HepG2 (cell line): Measurements from ENCODE around the gene TUT4. TPM values are rescaled to one million over a fixed set of nuclear protein-coding genes. Genes with fewer than 3 reads are reported as not detected.

Experiments used
- CEBPG ChIP-seq: IDR thresholded peaks from 2 replicates; pipeline ENCODE4 v1.6.1; 2016
- GABPB1 ChIP-seq: IDR thresholded peaks from 2 replicates; pipeline ENCODE4 v1.6.1; 2016; ENCODE audit warnings: mild to moderate bottlenecking, missing genetic modification reagents, moderate library complexity, missing compliant biosample characterization
- HDAC2 ChIP-seq: sonication (generic); formaldehyde crosslinking; IDR thresholded peaks from 2 replicates; pipeline ENCODE4 v1.4.0; 2020; ENCODE audit warnings: missing genetic modification reagents
- IRF2 ChIP-seq: IDR thresholded peaks from 2 replicates; pipeline ENCODE4 v1.6.1; 2018; ENCODE audit warnings: missing genetic modification reagents, missing compliant biosample characterization
- KLF6 ChIP-seq: IDR thresholded peaks from 2 replicates; pipeline ENCODE4 v1.8.0; 2016; ENCODE audit warnings: missing biosample characterization, missing genetic modification reagents
- MYC ChIP-seq: sonication (generic); formaldehyde crosslinking; IDR thresholded peaks from 2 replicates; pipeline ENCODE4 v1.9.0; 2021; ENCODE audit warnings: missing genetic modification reagents, borderline replicate concordance
- U2AF1 ChIP-seq: fragments of 200-400 bp; formaldehyde crosslinking; optimal IDR thresholded peaks from 2 replicates; pipeline ENCODE3; 2017; ENCODE audit warnings: mild to moderate bottlenecking, low read depth, low read length
- ZFP37 ChIP-seq: sonication (generic); formaldehyde crosslinking; IDR thresholded peaks from 2 replicates; pipeline ENCODE4 v1.4.0; 2020; ENCODE audit warnings: missing genetic modification reagents, borderline replicate concordance
- ZNF160 ChIP-seq: sonication (generic); formaldehyde crosslinking; IDR thresholded peaks from 2 replicates; pipeline ENCODE4 v1.8.0; 2022; ENCODE audit warnings: mild to moderate bottlenecking, inconsistent platforms, missing genetic modification reagents
- ZNF180 ChIP-seq: sonication (generic); formaldehyde crosslinking; IDR thresholded peaks from 2 replicates; pipeline ENCODE4 v1.4.0; 2020; ENCODE audit warnings: low read depth, missing genetic modification reagents, borderline replicate concordance
- ZNF282 ChIP-seq: fragments of 450-650 bp; IDR thresholded peaks from 2 replicates; pipeline ENCODE4 v1.6.1; 2018; ENCODE audit not compliant: partially characterized antibody
- ZNF326 ChIP-seq: sonication (generic); formaldehyde crosslinking; IDR thresholded peaks from 2 replicates; pipeline ENCODE4 v1.4.0; 2020; ENCODE audit warnings: missing genetic modification reagents, borderline replicate concordance
- ZNF335 ChIP-seq: sonication (generic); formaldehyde crosslinking; IDR thresholded peaks from 2 replicates; pipeline ENCODE4 v1.4.0; 2020; ENCODE audit warnings: missing genetic modification reagents
- ZNF607 ChIP-seq: sonication (generic); formaldehyde crosslinking; IDR thresholded peaks from 2 replicates; pipeline ENCODE4 v1.5.1; 2020; ENCODE audit warnings: missing genetic modification reagents, mild to moderate bottlenecking, borderline replicate concordance
- ZNF687 ChIP-seq: sonication (generic); formaldehyde crosslinking; IDR thresholded peaks from 2 replicates; pipeline ENCODE4 v1.5.1; 2020; ENCODE audit warnings: mild to moderate bottlenecking, missing genetic modification reagents, moderate library complexity
- ZNF766 ChIP-seq: sonication (generic); formaldehyde crosslinking; IDR thresholded peaks from 2 replicates; pipeline ENCODE4 v1.5.0; 2020; ENCODE audit warnings: missing genetic modification reagents, borderline replicate concordance
- ZNF782 ChIP-seq: sonication (generic); formaldehyde crosslinking; IDR thresholded peaks from 2 replicates; pipeline ENCODE4 v1.4.0; 2020; ENCODE audit warnings: missing genetic modification reagents, mild to moderate bottlenecking, borderline replicate concordance
- polyA plus RNA-seq, 8 experiments: library from polyadenylated mRNA; depleted of rRNA in 3 of 8; stranded (reverse) in 7 of 8; unstranded in 1 of 8; fragments of >200 nt; fragmentation: Illumina TruSeq in 4 of 8; extraction: Trizol in 4 of 8; gene quantifications; 2 replicates each; pipeline versions ENCODE4 v1.2.1 to v1.2.3, GENCODE V29; 2011 to 2016; ENCODE audit warnings: low read depth in 4 of 8, missing spikeins in 1 of 8, mixed read lengths in 1 of 8; ENCODE audit not compliant: insufficient read depth in 1 of 8
- total RNA-seq, 5 experiments: library from RNA; depleted of rRNA; stranded (reverse); fragments of >200 nt; fragmentation: Illumina TruSeq; extraction: Trizol; gene quantifications; 2 replicates each; pipeline ENCODE4 v1.2.3, GENCODE V29; 2016; ENCODE audit warnings: low read depth in 1 of 5
- TF ChIP-seq, protein P1 (sequence below): sonication (generic); formaldehyde crosslinking; IDR thresholded peaks from 2 replicates; pipeline ENCODE4 v1.9.0; 2021; ENCODE audit warnings: mild to moderate bottlenecking, missing genetic modification reagents

The TUT4 gene
- total and polyA plus RNA-seq, 2 of the 13 experiments (the other 11 are each of a cell fraction or from before 2014, with no cell fraction given) = 44.7 to 53.5 TPM

DNA sequence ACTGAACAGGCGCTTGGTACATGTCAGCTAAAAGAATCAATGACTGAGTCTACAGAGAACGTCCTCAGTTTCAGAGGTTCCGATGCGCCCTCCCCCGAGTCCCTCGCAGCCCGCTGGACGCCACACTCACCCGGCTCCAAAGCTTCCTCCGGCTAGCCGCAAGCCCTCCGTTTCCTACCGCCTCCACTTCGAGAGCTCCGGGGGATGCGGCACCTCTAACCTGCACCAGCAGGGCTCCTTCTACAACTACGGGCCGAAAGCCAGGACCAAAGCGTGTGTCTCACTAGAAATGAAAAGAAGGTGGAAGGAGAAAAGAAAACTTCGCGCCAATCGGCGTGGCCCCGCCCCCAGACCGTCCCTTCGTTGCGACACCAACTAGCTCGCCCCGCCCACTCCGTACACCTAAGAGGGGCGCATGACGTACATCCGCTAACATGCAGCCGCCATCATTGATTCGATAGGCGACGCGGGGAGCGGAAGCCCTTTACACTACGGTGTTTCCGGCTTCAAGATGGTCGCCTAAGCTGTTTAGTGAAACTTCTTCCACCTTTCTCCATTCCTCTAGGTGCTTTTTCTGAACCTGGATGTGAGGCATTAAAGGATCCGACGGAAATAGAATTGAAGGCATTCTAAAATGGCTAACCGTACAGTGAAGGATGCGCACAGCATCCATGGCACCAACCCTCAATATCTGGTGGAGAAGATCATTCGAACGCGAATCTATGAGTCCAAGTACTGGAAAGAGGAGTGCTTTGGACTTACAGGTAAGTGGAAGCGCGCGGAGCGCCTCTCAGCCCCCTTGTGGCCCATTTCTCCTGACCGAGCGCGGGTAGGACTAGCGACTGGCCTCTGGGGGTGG is 148.5 kb downstream of the TUT4 start, which contains the start of the genes ORC1 and PRPF38A (continued):
- TF ChIP-seq ZNF687 (CRISPR knock-in tag) (peak; percentile 83), ZNF180 (CRISPR knock-in tag) (peak; percentile 67; the same call in 1 of the 2 replicates), IRF2 (CRISPR knock-in tag) (peak; percentile 88), ZNF766 (CRISPR knock-in tag) (no peak), MYC (CRISPR knock-in tag) (peak; percentile 62; the same call in 1 of the 2 replicates), GABPB1 (CRISPR knock-in tag) (peak; percentile 97), HDAC2 (CRISPR knock-in tag) (peak; percentile 43; the same call in 1 of the 2 replicates), ZNF282 (no peak), ZNF335 (CRISPR knock-in tag) (peak; percentile 86), ZNF607 (CRISPR knock-in tag) (peak; percentile 52; the same call in 1 of the 2 replicates), ZNF326 (CRISPR knock-in tag) (no peak), U2AF1 (no peak), KLF6 (peak; percentile 79; the same call in 1 of the 2 replicates), ZFP37 (CRISPR knock-in tag) (0 out of 2 replicates have a peak, but pooled peaks have one; percentile 52), ZNF782 (CRISPR knock-in tag) (no peak; the same call in 1 of the 2 replicates), ZNF160 (CRISPR knock-in tag) (0 out of 2 replicates have a peak, but pooled peaks have one; percentile 70), CEBPG (CRISPR knock-in tag) (peak; percentile 98)
- TF ChIP-seq, protein P1, sequence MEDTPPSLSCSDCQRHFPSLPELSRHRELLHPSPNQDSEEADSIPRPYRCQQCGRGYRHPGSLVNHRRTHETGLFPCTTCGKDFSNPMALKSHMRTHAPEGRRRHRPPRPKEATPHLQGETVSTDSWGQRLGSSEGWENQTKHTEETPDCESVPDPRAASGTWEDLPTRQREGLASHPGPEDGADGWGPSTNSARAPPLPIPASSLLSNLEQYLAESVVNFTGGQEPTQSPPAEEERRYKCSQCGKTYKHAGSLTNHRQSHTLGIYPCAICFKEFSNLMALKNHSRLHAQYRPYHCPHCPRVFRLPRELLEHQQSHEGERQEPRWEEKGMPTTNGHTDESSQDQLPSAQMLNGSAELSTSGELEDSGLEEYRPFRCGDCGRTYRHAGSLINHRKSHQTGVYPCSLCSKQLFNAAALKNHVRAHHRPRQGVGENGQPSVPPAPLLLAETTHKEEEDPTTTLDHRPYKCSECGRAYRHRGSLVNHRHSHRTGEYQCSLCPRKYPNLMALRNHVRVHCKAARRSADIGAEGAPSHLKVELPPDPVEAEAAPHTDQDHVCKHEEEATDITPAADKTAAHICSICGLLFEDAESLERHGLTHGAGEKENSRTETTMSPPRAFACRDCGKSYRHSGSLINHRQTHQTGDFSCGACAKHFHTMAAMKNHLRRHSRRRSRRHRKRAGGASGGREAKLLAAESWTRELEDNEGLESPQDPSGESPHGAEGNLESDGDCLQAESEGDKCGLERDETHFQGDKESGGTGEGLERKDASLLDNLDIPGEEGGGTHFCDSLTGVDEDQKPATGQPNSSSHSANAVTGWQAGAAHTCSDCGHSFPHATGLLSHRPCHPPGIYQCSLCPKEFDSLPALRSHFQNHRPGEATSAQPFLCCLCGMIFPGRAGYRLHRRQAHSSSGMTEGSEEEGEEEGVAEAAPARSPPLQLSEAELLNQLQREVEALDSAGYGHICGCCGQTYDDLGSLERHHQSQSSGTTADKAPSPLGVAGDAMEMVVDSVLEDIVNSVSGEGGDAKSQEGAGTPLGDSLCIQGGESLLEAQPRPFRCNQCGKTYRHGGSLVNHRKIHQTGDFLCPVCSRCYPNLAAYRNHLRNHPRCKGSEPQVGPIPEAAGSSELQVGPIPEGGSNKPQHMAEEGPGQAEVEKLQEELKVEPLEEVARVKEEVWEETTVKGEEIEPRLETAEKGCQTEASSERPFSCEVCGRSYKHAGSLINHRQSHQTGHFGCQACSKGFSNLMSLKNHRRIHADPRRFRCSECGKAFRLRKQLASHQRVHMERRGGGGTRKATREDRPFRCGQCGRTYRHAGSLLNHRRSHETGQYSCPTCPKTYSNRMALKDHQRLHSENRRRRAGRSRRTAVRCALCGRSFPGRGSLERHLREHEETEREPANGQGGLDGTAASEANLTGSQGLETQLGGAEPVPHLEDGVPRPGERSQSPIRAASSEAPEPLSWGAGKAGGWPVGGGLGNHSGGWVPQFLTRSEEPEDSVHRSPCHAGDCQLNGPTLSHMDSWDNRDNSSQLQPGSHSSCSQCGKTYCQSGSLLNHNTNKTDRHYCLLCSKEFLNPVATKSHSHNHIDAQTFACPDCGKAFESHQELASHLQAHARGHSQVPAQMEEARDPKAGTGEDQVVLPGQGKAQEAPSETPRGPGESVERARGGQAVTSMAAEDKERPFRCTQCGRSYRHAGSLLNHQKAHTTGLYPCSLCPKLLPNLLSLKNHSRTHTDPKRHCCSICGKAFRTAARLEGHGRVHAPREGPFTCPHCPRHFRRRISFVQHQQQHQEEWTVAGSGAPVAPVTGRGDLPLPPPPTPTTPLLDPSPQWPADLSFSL (CRISPR knock-in tag) = no peak
